8988T (cell line): Measurements from ENCODE around the gene RNF34.

ENCODE experiments used
- DNase-seq: peaks from one replicate; pipeline ENCODE4 v3.0.0; 2011

The RNF34 gene

GRCh38 chr12:121468499-121468801 lies 68.5 kb downstream of the RNF34 start:
- no peak for DNase-seq

DNA sequence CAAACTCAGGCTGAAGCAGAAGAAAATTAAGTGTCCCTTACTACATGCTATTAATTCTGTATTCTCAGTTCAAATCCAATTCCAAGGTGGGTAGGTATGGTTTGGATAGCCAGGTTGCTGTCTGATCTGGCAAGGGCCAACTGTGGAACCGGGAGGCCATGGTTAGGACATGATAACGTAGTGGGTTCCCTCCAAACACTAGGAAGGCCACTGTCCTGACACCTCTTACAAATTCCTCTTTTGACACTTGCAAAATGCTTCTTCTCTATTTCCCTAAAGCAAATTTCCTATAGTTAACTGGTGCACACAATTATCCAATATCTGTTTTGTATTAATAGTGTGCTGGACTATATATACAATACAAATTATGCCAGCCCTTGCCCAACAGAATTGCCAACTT lies 70.8 kb downstream of the RNF34 start:
- no peak for DNase-seq

GRCh38 chr12:121472150-121472905 lies 72.4 kb downstream of the RNF34 start:
- DNase-seq = no peak
